ENCODE data around the gene DAPP1.

DNA sequence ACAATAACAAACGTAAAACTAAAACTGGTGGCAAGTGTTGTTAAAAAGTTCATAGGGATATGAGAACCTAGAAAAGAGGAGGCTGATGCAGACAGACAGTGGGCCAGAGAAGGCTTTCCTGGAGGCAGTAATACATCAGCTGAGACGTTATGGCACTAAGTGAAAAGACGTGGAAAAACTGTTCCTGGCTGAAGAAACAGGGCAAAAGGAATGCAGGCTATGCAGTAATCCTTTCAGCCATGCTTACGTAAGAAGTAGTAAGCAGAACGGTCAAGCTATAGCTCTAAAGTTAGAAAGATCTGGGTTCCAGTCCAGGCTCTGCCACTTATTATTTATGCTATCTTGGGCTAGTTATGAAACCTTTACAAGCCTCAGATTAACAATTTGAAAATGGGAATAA is 71.2 kb downstream of the DAPP1 start:
- no peak for TF ChIP-seq EZH2 (IDR thresholded peaks at IDR 0.05; ENCODE audit: low read depth, unreplicated experiment)
- no peak for TF ChIP-seq EZH2phosphoT487 (IDR thresholded peaks at IDR 0.05; ENCODE audit: unreplicated experiment)
- TF ChIP-seq POLR2AphosphoS5 (IDR thresholded peaks at IDR 0.05; ENCODE audit: low read depth) = no peak
- TF ChIP-seq, protein P1, sequence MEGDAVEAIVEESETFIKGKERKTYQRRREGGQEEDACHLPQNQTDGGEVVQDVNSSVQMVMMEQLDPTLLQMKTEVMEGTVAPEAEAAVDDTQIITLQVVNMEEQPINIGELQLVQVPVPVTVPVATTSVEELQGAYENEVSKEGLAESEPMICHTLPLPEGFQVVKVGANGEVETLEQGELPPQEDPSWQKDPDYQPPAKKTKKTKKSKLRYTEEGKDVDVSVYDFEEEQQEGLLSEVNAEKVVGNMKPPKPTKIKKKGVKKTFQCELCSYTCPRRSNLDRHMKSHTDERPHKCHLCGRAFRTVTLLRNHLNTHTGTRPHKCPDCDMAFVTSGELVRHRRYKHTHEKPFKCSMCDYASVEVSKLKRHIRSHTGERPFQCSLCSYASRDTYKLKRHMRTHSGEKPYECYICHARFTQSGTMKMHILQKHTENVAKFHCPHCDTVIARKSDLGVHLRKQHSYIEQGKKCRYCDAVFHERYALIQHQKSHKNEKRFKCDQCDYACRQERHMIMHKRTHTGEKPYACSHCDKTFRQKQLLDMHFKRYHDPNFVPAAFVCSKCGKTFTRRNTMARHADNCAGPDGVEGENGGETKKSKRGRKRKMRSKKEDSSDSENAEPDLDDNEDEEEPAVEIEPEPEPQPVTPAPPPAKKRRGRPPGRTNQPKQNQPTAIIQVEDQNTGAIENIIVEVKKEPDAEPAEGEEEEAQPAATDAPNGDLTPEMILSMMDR (conservative IDR thresholded peaks at IDR 0.05; ENCODE audit: low read depth in 2 of 2) = no peak
- TF ChIP-seq, protein P2, sequence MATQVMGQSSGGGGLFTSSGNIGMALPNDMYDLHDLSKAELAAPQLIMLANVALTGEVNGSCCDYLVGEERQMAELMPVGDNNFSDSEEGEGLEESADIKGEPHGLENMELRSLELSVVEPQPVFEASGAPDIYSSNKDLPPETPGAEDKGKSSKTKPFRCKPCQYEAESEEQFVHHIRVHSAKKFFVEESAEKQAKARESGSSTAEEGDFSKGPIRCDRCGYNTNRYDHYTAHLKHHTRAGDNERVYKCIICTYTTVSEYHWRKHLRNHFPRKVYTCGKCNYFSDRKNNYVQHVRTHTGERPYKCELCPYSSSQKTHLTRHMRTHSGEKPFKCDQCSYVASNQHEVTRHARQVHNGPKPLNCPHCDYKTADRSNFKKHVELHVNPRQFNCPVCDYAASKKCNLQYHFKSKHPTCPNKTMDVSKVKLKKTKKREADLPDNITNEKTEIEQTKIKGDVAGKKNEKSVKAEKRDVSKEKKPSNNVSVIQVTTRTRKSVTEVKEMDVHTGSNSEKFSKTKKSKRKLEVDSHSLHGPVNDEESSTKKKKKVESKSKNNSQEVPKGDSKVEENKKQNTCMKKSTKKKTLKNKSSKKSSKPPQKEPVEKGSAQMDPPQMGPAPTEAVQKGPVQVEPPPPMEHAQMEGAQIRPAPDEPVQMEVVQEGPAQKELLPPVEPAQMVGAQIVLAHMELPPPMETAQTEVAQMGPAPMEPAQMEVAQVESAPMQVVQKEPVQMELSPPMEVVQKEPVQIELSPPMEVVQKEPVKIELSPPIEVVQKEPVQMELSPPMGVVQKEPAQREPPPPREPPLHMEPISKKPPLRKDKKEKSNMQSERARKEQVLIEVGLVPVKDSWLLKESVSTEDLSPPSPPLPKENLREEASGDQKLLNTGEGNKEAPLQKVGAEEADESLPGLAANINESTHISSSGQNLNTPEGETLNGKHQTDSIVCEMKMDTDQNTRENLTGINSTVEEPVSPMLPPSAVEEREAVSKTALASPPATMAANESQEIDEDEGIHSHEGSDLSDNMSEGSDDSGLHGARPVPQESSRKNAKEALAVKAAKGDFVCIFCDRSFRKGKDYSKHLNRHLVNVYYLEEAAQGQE (IDR thresholded peaks at IDR 0.05; ENCODE audit: unreplicated experiment) = no peak
- TF ChIP-seq, protein P3, sequence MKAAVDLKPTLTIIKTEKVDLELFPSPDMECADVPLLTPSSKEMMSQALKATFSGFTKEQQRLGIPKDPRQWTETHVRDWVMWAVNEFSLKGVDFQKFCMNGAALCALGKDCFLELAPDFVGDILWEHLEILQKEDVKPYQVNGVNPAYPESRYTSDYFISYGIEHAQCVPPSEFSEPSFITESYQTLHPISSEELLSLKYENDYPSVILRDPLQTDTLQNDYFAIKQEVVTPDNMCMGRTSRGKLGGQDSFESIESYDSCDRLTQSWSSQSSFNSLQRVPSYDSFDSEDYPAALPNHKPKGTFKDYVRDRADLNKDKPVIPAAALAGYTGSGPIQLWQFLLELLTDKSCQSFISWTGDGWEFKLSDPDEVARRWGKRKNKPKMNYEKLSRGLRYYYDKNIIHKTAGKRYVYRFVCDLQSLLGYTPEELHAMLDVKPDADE (IDR thresholded peaks at IDR 0.05) = no peak

Data from GM23338 (cell line).